CD4-positive, alpha-beta T cell (primary cell): Measurements from ENCODE around the gene TMEM72. TPM values are rescaled to one million over a fixed set of nuclear protein-coding genes. Genes with fewer than 3 reads are reported as not detected.

ENCODE experiments used
- ATAC-seq: fragments of 200-7000 bp; cut with Tn5 transposase; one replicate; pipeline ENCODE4 v1.10.0; 2022; ENCODE audit warnings: mild to moderate bottlenecking; ENCODE audit not compliant: poor library complexity
- CTCF ChIA-PET: fragments of 350-600 bp; sonication (Branson Sonifier 250); formaldehyde crosslinking; loops from one replicate; lab custom pipeline; 2021; ENCODE audit warnings: antibody characterized with exemption, inconsistent platforms; lab: Charles Lee
- POLR2A ChIA-PET: fragments of 350-600 bp; sonication (Branson Sonifier 250); formaldehyde crosslinking; loops from one replicate; lab custom pipeline; 2021; ENCODE audit warnings: antibody characterized with exemption, inconsistent platforms; lab: Charles Lee
- DNase-seq, 14 experiments: peaks; one replicate each; pipeline ENCODE4 v3.0.0-alpha.2; 2013 to 2020; ENCODE audit warnings: mixed read lengths in 2 of 14
- H3K27ac ChIP-seq, 2 donors: one replicate each; pipeline versions ENCODE4 v1.5.1 to v1.7.0; 2013; ENCODE audit warnings: low read length in 2 of 2, low read depth in 1 of 2, mild to moderate bottlenecking in 1 of 2
- H3K27me3 ChIP-seq, 2 experiments: 1 replicate in 1 of 2; 2 replicates in 1 of 2; pipeline versions ENCODE4 v1.6.1 to v1.7.0; 2013; ENCODE audit warnings: low read length in 2 of 2, control low read depth in 1 of 2, mild to moderate bottlenecking in 1 of 2, moderate library complexity in 1 of 2; ENCODE audit not compliant: insufficient read depth in 2 of 2, control insufficient read depth in 1 of 2
- H3K36me3 ChIP-seq: one replicate; pipeline ENCODE4 v1.6.1; 2013; ENCODE audit warnings: low read length, control low read depth; ENCODE audit not compliant: insufficient read depth
- H3K4me1 ChIP-seq: one replicate; pipeline ENCODE4 v1.6.1; 2013; ENCODE audit warnings: low read length, control low read depth; ENCODE audit not compliant: insufficient read depth
- H3K4me3 ChIP-seq: one replicate; pipeline ENCODE4 v1.5.1; 2013; ENCODE audit warnings: mild to moderate bottlenecking, low read length, moderate library complexity
- H3K9me3 ChIP-seq, 2 experiments: 1 replicate in 1 of 2; 2 replicates in 1 of 2; pipeline versions ENCODE4 v1.6.1 to v1.7.0; 2013; ENCODE audit warnings: low read length in 2 of 2, mild to moderate bottlenecking in 2 of 2, control low read depth in 1 of 2, moderate library complexity in 1 of 2; ENCODE audit not compliant: control insufficient read depth in 1 of 2, insufficient read depth in 1 of 2
- H3K27ac Mint-ChIP-seq: one replicate; pipeline ENCODE4 v1.8.0; 2020; ENCODE audit warnings: mixed read lengths
- H3K27me3 Mint-ChIP-seq: one replicate; pipeline ENCODE4 v1.8.0; 2021; ENCODE audit warnings: mixed read lengths
- H3K36me3 Mint-ChIP-seq: one replicate; pipeline ENCODE4 v1.8.0; 2021; ENCODE audit warnings: low read depth, mixed read lengths
- H3K4me1 Mint-ChIP-seq: one replicate; pipeline ENCODE4 v1.8.0; 2021; ENCODE audit warnings: low read depth, mixed read lengths
- H3K4me3 Mint-ChIP-seq: one replicate; pipeline ENCODE4 v1.8.0; 2020; ENCODE audit warnings: mild to moderate bottlenecking, mixed read lengths
- H3K9me3 Mint-ChIP-seq: one replicate; pipeline ENCODE4 v1.8.0; 2020; ENCODE audit warnings: mixed read lengths
- intact Hi-C, 2 experiments: fragments of 100-400 bp; cut with DNase I in 1 of 2; cut with micrococcal nuclease in 1 of 2; formaldehyde crosslinking; loops; one replicate each; pipeline versions ENCODE4 v1.15.1 to v1.9.0; 2023 to 2025; cut with DNase I, micrococcal nuclease
- polyA plus RNA-seq, 2 donors: library from polyadenylated mRNA; unstranded; fragments of 120-200 nt; gene quantifications; one replicate each; pipeline ENCODE4 v1.2.1, GENCODE V29; 2013
- total RNA-seq, 174 experiments: library from RNA in 2 of 174; stranded (reverse) in 2 of 174; gene quantifications; one replicate each; pipeline ENCODE4 v1.2.3 and lab custom pipeline; 2021 to 2026
- TF ChIP-seq, protein P1 (sequence below): fragments of 200-600 bp; IDR thresholded peaks from one replicate; pipeline ENCODE4 v1.8.0; 2022; ENCODE audit warnings: antibody characterized with exemption, mild to moderate bottlenecking

Gene TMEM72
- not detected for total RNA-seq
- polyA plus RNA-seq (2013, experiment 1 of 2), result not detected
- polyA plus RNA-seq (2013, experiment 2 of 2), result not detected
- total RNA-seq (lab: John Stamatoyannopoulos, UW), result 0 to 0.32 (median 0) reads per million in 172 experiments

DNA sequence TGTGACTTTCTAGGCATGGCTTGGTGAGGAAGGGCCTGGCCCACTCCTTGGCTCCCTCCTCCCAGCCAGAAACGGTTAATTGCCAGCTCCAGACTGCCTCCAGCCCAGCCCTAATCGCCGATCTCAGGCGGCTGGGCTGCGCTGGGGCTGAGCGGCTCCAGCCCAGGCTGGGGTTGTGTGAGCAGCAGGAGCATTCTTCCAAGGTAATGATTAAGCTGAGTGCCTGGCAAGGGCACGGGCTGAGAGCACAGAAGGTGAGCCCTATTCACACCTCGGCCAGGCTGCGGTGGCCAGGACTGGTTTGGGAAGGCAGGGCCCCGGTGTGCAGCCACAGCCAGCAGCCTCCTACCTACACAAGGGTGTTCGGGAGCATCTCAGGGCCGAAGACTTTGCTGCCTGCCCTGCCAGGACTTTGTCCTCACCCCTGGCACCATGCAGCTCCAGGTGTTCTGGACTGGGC, at the start of gene TMEM72:
Gene TMEM72, plus strand, starts transcription at position 257 of the 460 bp plus-strand sequence. Its CDS starts 176 bp downstream, at position 433.
- CTCF ChIA-PET, result no interaction called here
- TF ChIP-seq, protein P1, sequence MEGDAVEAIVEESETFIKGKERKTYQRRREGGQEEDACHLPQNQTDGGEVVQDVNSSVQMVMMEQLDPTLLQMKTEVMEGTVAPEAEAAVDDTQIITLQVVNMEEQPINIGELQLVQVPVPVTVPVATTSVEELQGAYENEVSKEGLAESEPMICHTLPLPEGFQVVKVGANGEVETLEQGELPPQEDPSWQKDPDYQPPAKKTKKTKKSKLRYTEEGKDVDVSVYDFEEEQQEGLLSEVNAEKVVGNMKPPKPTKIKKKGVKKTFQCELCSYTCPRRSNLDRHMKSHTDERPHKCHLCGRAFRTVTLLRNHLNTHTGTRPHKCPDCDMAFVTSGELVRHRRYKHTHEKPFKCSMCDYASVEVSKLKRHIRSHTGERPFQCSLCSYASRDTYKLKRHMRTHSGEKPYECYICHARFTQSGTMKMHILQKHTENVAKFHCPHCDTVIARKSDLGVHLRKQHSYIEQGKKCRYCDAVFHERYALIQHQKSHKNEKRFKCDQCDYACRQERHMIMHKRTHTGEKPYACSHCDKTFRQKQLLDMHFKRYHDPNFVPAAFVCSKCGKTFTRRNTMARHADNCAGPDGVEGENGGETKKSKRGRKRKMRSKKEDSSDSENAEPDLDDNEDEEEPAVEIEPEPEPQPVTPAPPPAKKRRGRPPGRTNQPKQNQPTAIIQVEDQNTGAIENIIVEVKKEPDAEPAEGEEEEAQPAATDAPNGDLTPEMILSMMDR, result no peak
- Mint-ChIP-seq H3K4me1 (peaks cover 14% of the 10 kb centered on the region), H3K36me3 (no peaks in the 10 kb centered on the region), H3K27ac (no peak within 1 kb of the TSS), H3K27me3 (no peaks in the 10 kb centered on the region), H3K4me3 (no peak within 1 kb of the TSS), H3K9me3 (no peaks in the 10 kb centered on the region)
- no peaks in the 10 kb centered on the region for H3K9me3 ChIP-seq
- H3K27me3 ChIP-seq, result no peaks in the 10 kb centered on the region
- no peak within 1 kb of the TSS for H3K27ac ChIP-seq
- no peak within 1 kb of the TSS for H3K4me3 ChIP-seq
- POLR2A ChIA-PET, result no interaction called here
- intact Hi-C loops, result no loop called here
- peaks cover 21% of the 10 kb centered on the region for H3K4me1 ChIP-seq
- DNase-seq, result no peak
- no peak for ATAC-seq
- no peaks in the 10 kb centered on the region for H3K36me3 ChIP-seq

DNA sequence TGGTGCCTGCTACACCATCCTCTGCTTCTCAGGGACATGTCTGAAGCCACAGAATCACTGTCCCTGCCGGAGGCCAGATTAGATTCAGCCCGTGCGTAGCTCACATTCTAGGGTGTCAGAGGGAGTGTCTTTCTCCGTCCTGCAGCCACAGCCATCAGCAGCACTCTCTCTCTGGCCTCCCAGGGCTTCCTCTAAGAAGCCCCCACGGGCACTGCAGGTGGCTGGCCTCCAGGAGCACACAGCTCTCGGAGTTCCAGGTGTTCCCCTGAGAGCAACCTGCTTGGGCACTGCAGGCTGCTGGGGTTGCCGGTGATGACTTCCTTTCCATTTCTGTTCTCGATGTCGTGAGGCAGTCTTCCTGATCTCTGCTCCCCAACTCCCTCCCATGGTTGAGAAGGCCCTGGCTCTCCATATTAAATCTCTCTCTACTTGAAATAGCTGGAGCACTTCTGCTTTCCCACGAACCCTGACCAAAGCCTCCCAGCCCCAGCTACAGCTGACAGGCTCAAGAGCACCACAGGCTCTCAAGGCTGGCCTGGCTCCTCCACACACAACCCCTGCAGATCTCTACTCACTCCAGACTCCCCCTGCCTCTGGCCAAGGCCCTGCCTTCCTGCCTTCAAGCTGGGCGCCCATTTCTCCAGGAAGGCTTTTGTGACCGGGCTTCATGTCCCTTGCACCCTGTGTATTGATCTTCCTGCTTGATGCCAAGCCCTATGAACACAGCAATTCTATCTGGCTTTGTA, 49.0 kb upstream of the TMEM72 start:
- Histone ChIP-seq H3K4me3 (no peak overlapping the region), H3K4me1 (peaks cover 17% of the 10 kb centered on the region), H3K36me3 (no peaks in the 10 kb centered on the region), H3K27ac (no peak overlapping the region), H3K9me3 (no peaks in the 10 kb centered on the region), H3K27me3 (peaks cover 22 to 26% of the 10 kb centered on the region in 2 experiments)
- ATAC-seq (no peak), DNase-seq (no peak)
- intact Hi-C loops, result loop anchor here (5.0 kb wide), 2 partner anchors 110 to 1170 kb away; no protein-coding TSS in a partner anchor
- no peaks in the 10 kb centered on the region for H3K9me3 Mint-ChIP-seq
- no peak overlapping the region for H3K4me3 Mint-ChIP-seq
- TF ChIP-seq, protein P1, result no peak
- peaks cover 49% of the 10 kb centered on the region for H3K27me3 Mint-ChIP-seq
- ChIA-PET POLR2A (no interaction called here), CTCF (no interaction called here)
- no peaks in the 10 kb centered on the region for H3K36me3 Mint-ChIP-seq
- H3K4me1 Mint-ChIP-seq, result peaks cover 21% of the 10 kb centered on the region
- H3K27ac Mint-ChIP-seq, result no peak overlapping the region

DNA sequence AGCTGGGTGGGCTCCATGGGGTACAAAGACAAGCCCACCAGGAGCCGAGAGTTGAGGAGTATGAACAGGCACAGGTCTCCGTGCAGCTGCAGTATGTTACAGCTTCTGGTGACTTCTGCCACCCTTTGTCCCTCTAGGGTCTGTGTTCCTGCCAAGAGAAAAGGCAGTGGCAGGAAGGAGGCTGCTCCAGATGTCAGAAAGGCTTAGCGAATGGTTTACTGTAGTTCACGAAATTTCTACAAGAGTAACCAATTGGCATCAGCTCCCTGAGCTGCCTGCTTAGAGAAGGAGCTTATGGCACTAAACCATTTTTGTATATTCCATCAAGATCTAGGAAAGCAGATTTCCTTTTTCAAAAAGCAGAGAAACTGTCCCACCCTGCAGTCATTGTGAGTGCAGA, 48.2 kb upstream of the TMEM72 start:
- Mint-ChIP-seq H3K9me3 (no peaks in the 10 kb centered on the region), H3K36me3 (no peaks in the 10 kb centered on the region), H3K27ac (no peak overlapping the region), H3K27me3 (peaks cover 54% of the 10 kb centered on the region), H3K4me3 (peak overlapping the region; percentile 87), H3K4me1 (peaks cover 21% of the 10 kb centered on the region)
- ChIA-PET CTCF (no interaction called here), POLR2A (no interaction called here)
- peaks cover 17% of the 10 kb centered on the region for H3K4me1 ChIP-seq
- no peak overlapping the region for H3K4me3 ChIP-seq
- ATAC-seq (no peak), DNase-seq (no peak)
- H3K27ac ChIP-seq, result no peak overlapping the region
- no peaks in the 10 kb centered on the region for H3K36me3 ChIP-seq
- intact Hi-C loops, result loop anchor here (5.0 kb wide), 2 partner anchors 109 to 1171 kb away; no protein-coding TSS in a partner anchor
- TF ChIP-seq, protein P1, result no peak
- H3K9me3 ChIP-seq, result no peaks in the 10 kb centered on the region
- peaks cover 22 to 26% of the 10 kb centered on the region in 2 experiments for H3K27me3 ChIP-seq
